ENCODE results near the gene OSBPL10.

GRCh38 chr3:31815006-31815405, 166.1 kb downstream of the OSBPL10 start:
- no peak for TF ChIP-seq EP300 (IDR thresholded peaks at IDR 0.05)
- TF ChIP-seq, protein P1, sequence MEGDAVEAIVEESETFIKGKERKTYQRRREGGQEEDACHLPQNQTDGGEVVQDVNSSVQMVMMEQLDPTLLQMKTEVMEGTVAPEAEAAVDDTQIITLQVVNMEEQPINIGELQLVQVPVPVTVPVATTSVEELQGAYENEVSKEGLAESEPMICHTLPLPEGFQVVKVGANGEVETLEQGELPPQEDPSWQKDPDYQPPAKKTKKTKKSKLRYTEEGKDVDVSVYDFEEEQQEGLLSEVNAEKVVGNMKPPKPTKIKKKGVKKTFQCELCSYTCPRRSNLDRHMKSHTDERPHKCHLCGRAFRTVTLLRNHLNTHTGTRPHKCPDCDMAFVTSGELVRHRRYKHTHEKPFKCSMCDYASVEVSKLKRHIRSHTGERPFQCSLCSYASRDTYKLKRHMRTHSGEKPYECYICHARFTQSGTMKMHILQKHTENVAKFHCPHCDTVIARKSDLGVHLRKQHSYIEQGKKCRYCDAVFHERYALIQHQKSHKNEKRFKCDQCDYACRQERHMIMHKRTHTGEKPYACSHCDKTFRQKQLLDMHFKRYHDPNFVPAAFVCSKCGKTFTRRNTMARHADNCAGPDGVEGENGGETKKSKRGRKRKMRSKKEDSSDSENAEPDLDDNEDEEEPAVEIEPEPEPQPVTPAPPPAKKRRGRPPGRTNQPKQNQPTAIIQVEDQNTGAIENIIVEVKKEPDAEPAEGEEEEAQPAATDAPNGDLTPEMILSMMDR (IDR thresholded peaks at IDR 0.05): no peak
- TF ChIP-seq POLR2A (IDR thresholded peaks at IDR 0.05): no peak
